GM12878 (cell line): ENCODE results near the gene CBARP. TPM values are rescaled to one million over a fixed set of nuclear protein-coding genes. Genes with fewer than 3 reads are reported as not detected.

Experiments used
- ATAC-seq: fragments of 200-7000 bp; cut with Tn5 transposase; 3 replicates; pipeline ENCODE4 v1.9.1; 2020; ENCODE audit warnings: mild to moderate bottlenecking, moderate library complexity
- BruUV-seq: library from RNA; stranded (reverse); fragments of 400-500 nt; replicated peaks from 2 replicates; lab custom pipeline; 2021; lab: Mats Ljungman, UMichigan
- CTCF ChIA-PET: fragments of 300-600 bp; sonication (Branson Sonifier 250); formaldehyde crosslinking; extraction: SDS; loops from one replicate; lab custom pipeline; 2021; ENCODE audit warnings: inconsistent platforms; lab: Yijun Ruan, JAX
- POLR2A ChIA-PET: fragments of 350-600 bp; formaldehyde crosslinking; extraction: SDS; loops from one replicate; lab custom pipeline; 2021; ENCODE audit warnings: inconsistent platforms; lab: Charles Lee
- RAD21 ChIA-PET: fragments of 300-600 bp; sonication (Branson Sonifier 250); formaldehyde crosslinking; loops from one replicate; lab custom pipeline; 2023; ENCODE audit warnings: antibody characterized with exemption; ENCODE audit not compliant: unreplicated experiment; lab: Charles Lee
- SMC1A ChIA-PET: fragments of 300-600 bp; sonication (Branson Sonifier 250); formaldehyde crosslinking; loops from one replicate; lab custom pipeline; 2023; ENCODE audit not compliant: unreplicated experiment, uncharacterized antibody; lab: Charles Lee
- DNase-seq: peaks from one replicate; pipeline ENCODE4 v3.0.0-alpha.2; 2011; ENCODE audit warnings: low read depth, low spot score
- FAIRE-seq: peaks from 3 replicates; lab custom pipeline; 2011; peaks lifted over from hg19 to GRCh38; lab: Jason Lieb, UNC
- H2AFZ ChIP-seq: 2 replicates; pipeline ENCODE4 v1.6.0; 2011; ENCODE audit warnings: low read depth, low read length, control low read depth; ENCODE audit not compliant: control insufficient read depth
- H3K27ac ChIP-seq: 2 replicates; pipeline ENCODE4 v1.5.1; 2011; ENCODE audit warnings: control low read depth; ENCODE audit not compliant: control insufficient read depth, insufficient read depth
- H3K27me3 ChIP-seq, 2 experiments: replicated peaks in 1 of 2; 2 replicates each; pipeline versions ENCODE4 v1.6.0 to v1.6.1; 2011; ENCODE audit warnings: low read length in 1 of 2; ENCODE audit not compliant: control insufficient read depth in 2 of 2, insufficient read depth in 2 of 2
- H3K36me3 ChIP-seq, 2 experiments: 2 replicates each; pipeline ENCODE4 v1.5.1; 2011; ENCODE audit warnings: low read length in 1 of 2; ENCODE audit not compliant: control insufficient read depth in 2 of 2, insufficient read depth in 2 of 2
- H3K4me1 ChIP-seq: 2 replicates; pipeline ENCODE4 v1.6.1; 2011; ENCODE audit warnings: mild to moderate bottlenecking, low read length, moderate library complexity, mixed read lengths; ENCODE audit not compliant: control insufficient read depth, insufficient read depth
- H3K4me2 ChIP-seq: 2 replicates; pipeline ENCODE4 v1.6.0; 2011; ENCODE audit warnings: control low read depth; ENCODE audit not compliant: control insufficient read depth, insufficient read depth
- H3K4me3 ChIP-seq: fragments of 200-600 bp; sonication (generic); 2 replicates; pipeline ENCODE4 v1.5.1; 2016
- H3K79me2 ChIP-seq: 2 replicates; pipeline ENCODE4 v1.6.0; 2011; ENCODE audit warnings: low read length; ENCODE audit not compliant: control insufficient read depth, insufficient read depth
- H3K9ac ChIP-seq: 2 replicates; pipeline ENCODE4 v1.8.0; 2011; ENCODE audit warnings: low read length, control low read depth, mixed read lengths; ENCODE audit not compliant: control insufficient read depth, insufficient read depth
- H3K9me3 ChIP-seq: replicated peaks from 3 replicates; pipeline ENCODE4 v1.5.1; 2011; ENCODE audit warnings: mild to moderate bottlenecking, low read length; ENCODE audit not compliant: control insufficient read depth, insufficient read depth
- H4K20me1 ChIP-seq: 2 replicates; pipeline ENCODE4 v1.6.0; 2011; ENCODE audit not compliant: control insufficient read depth, insufficient read depth
- ATF2 ChIP-seq: IDR thresholded peaks from 2 replicates; pipeline ENCODE4 v1.6.1; 2012; ENCODE audit warnings: low read length, inconsistent platforms
- DPF2 ChIP-seq: fragments of 450-650 bp; IDR thresholded peaks from 2 replicates; pipeline ENCODE4 v1.6.1; 2017; ENCODE audit warnings: mild to moderate bottlenecking
- EZH2 ChIP-seq: IDR thresholded peaks from 2 replicates; pipeline ENCODE4 v1.6.1; 2012; ENCODE audit warnings: low read depth, mild to moderate bottlenecking, control low read depth, inconsistent platforms, low read length, borderline replicate concordance; ENCODE audit not compliant: control insufficient read depth
- MAX ChIP-seq: IDR thresholded peaks from 2 replicates; pipeline ENCODE4 v1.6.1; 2012; ENCODE audit warnings: low read depth, low read length, improper control_type of control experiment
- MXI1 ChIP-seq: fragments of 150-350 bp; IDR thresholded peaks from 2 replicates; pipeline ENCODE4 v1.6.1; 2011; ENCODE audit warnings: low read depth, mild to moderate bottlenecking, inconsistent platforms, low read length, improper control_type of control experiment
- NR2F1 ChIP-seq: fragments of 450-650 bp; conservative IDR thresholded peaks from 2 replicates; pipeline ENCODE4 v1.6.1; 2017; ENCODE audit warnings: mild to moderate bottlenecking
- PML ChIP-seq: IDR thresholded peaks from 2 replicates; pipeline ENCODE4 v1.6.1; 2012; ENCODE audit warnings: low read length, inconsistent platforms
- POLR2A ChIP-seq: IDR thresholded peaks from 2 replicates; pipeline ENCODE4 v1.6.1; 2011; ENCODE audit warnings: low read depth, mild to moderate bottlenecking, low read length
- RCOR1 ChIP-seq: conservative IDR thresholded peaks from 2 replicates; pipeline ENCODE4 v1.6.1; 2012; ENCODE audit warnings: low read depth, low read length, improper control_type of control experiment
- SRF ChIP-seq, 2 experiments: IDR thresholded peaks; 2 replicates each; pipeline ENCODE4 v1.6.1; 2011; ENCODE audit warnings: low read depth in 2 of 2, low read length in 2 of 2, mild to moderate bottlenecking in 1 of 2, moderate library complexity in 1 of 2
- SUPT20H ChIP-seq: IDR thresholded peaks from 2 replicates; pipeline ENCODE4 v1.6.1; 2011; ENCODE audit warnings: low read depth, mild to moderate bottlenecking, low read length, moderate library complexity, borderline replicate concordance; ENCODE audit not compliant: control insufficient read depth
- TCF12 ChIP-seq: IDR thresholded peaks from 2 replicates; pipeline ENCODE4 v1.6.1; 2011; ENCODE audit warnings: low read depth, mild to moderate bottlenecking, low read length
- TCF7 ChIP-seq: IDR thresholded peaks from 2 replicates; pipeline ENCODE4 v1.6.1; 2014; ENCODE audit warnings: antibody characterized with exemption, borderline replicate concordance
- USF2 ChIP-seq: IDR thresholded peaks from 2 replicates; pipeline ENCODE4 v1.6.1; 2011; ENCODE audit warnings: low read depth, low read length, improper control_type of control experiment, borderline replicate concordance
- YY1 ChIP-seq: IDR thresholded peaks from 2 replicates; pipeline ENCODE4 v1.6.1; 2011; ENCODE audit warnings: low read depth, mild to moderate bottlenecking, low read length
- ZBTB11 ChIP-seq: fragments of 450-650 bp; formaldehyde crosslinking; IDR thresholded peaks from 2 replicates; pipeline ENCODE4 v1.5.0; 2022; ENCODE audit warnings: mild to moderate bottlenecking, missing genetic modification characterization
- ZNF274 ChIP-seq: IDR thresholded peaks from one replicate; pipeline ENCODE4 v1.8.0; 2011; ENCODE audit not compliant: insufficient read length, insufficient read depth
- WGBS: methylation state at CpG from one replicate; pipeline ENCODE4 v1.1.6; 2016; ENCODE audit warnings: low lambda C conversion rate; ENCODE audit not compliant: insufficient replicate concordance, insufficient coverage; ENCODE audit errors: missing lambda C conversion rate; 5-methylcytosine and 5-hydroxymethylcytosine counted together
- in situ Hi-C: fragments of 300-500 bp; cut with MboI; formaldehyde crosslinking; loops from 9 replicates; pipeline ENCODE4 v1.14.3; 2018; ENCODE audit warnings: mixed read lengths
- intact Hi-C: fragments of 100-400 bp; cut with micrococcal nuclease; formaldehyde crosslinking; loops from one replicate; pipeline ENCODE4 v1.14.2; 2022; ENCODE audit not compliant: unreplicated experiment
- polyA plus RNA-seq, 11 experiments: library from polyadenylated mRNA; depleted of rRNA in 4 of 11; unstranded in 6 of 11; stranded (reverse) in 5 of 11; fragments of >200 nt; fragmentation: Nextera tagmentation in 4 of 11; fragmentation: Illumina TruSeq in 1 of 11; extraction: Ambion mirVana in 4 of 11; extraction: Trizol in 1 of 11; gene quantifications; 1 replicate in 1 of 11; 2 replicates in 10 of 11; pipeline versions ENCODE4 v1.2.1 to v1.2.3, GENCODE V29; 2011 to 2016; ENCODE audit warnings: inconsistent platforms in 2 of 11, missing spikeins in 2 of 11, low read depth in 1 of 11
- total RNA-seq, 4 experiments: library from RNA; depleted of rRNA in 3 of 4; stranded (reverse); fragments of >200 nt in 3 of 4; fragmentation: Illumina TruSeq in 1 of 4; extraction: Trizol in 1 of 4; gene quantifications; 2 replicates each; pipeline versions ENCODE4 v1.2.1 to v1.2.3, GENCODE V29; 2013 to 2021

The CBARP gene
- total and polyA plus RNA-seq, 10 of the 15 experiments (the other 5 are each of a cell fraction or from before 2014, with no cell fraction given), result 0.04 to 0.59 (median 0.18) TPM; not detected in 3

- Histone ChIP-seq H2AFZ (no peak overlapping the region), H3K36me3 (peaks cover 14 to 29% of the 10 kb centered on the region in 2 experiments; a peak in 3 of 4 replicates), H3K4me2 (no peak overlapping the region), H3K27me3 (no peaks in the 10 kb centered on the region), H3K9me3 (no peaks in the 10 kb centered on the region), H3K9ac (no peak overlapping the region), H3K79me2 (peaks cover 60% of the 10 kb centered on the region), H3K4me1 (peaks cover 27% of the 10 kb centered on the region), H4K20me1 (no peaks in the 10 kb centered on the region), H3K4me3 (no peak overlapping the region), H3K27ac (no peak overlapping the region)
- FAIRE-seq (no peak), ATAC-seq (no peak), DNase-seq (no peak)
- TF ChIP-seq EZH2, result no peak
- TF ChIP-seq YY1, result no peak
- TF ChIP-seq PML, result no peak
- no peak for TF ChIP-seq NR2F1
- TF ChIP-seq ZNF274, result no peak
- TF ChIP-seq TCF12, result no peak
- no peak for TF ChIP-seq SUPT20H
- TF ChIP-seq POLR2A, result no peak
- no peak for TF ChIP-seq SRF (IDR thresholded peaks at IDR 0.05; ENCODE audit: low read depth in 2 of 2, low read length in 2 of 2)
- no peak for TF ChIP-seq DPF2
- no peak for TF ChIP-seq ATF2
- TF ChIP-seq MXI1, result no peak
- no peak for TF ChIP-seq MAX
- no peak for TF ChIP-seq USF2
- no peak for TF ChIP-seq RCOR1
- no peak for TF ChIP-seq TCF7
- no peak for TF ChIP-seq ZBTB11 (CRISPR knock-in tag)
- intact Hi-C loops, result no loop called here
- in situ Hi-C loops, result no loop called here
- ChIA-PET CTCF (interaction anchor here (1.5 kb wide), 1 partner anchor 12 kb away, joined by 8 read pairs; no protein-coding TSS in a partner anchor), RAD21 (no interaction called here), POLR2A (interaction anchor here (2.1 to 2.3 kb wide), 2 partner anchors 10 to 12 kb away, joined by 9 to 13 read pairs; partner anchors contain the start of gene CIRBP), SMC1A (interaction anchor here (1.0 to 1.4 kb wide), 2 partner anchors 10 to 12 kb away, joined by 3 to 4 read pairs; partner anchors contain the start of gene CIRBP)
- no TSS peak for BruUV-seq
- 92% methylated on average over 36 of the region's 46 CpGs for WGBS
Observed at GRCh38 chr19:1256646-1257474, 19.1 kb upstream of the CBARP start.
